CD4-positive, alpha-beta T cell treated with Interferon gamma for 1 hour (primary cell): ENCODE measurements around the gene ECSIT.
"Not testable (repeated sequence)": the region's sequence is repeated elsewhere in the genome, so short reads cannot be mapped to it uniquely, and the experiment has no call there.

ENCODE experiments used
- DNase-seq: peaks from one replicate; pipeline ENCODE4 v3.0.0-alpha.2; 2020

The ECSIT gene, protein sequence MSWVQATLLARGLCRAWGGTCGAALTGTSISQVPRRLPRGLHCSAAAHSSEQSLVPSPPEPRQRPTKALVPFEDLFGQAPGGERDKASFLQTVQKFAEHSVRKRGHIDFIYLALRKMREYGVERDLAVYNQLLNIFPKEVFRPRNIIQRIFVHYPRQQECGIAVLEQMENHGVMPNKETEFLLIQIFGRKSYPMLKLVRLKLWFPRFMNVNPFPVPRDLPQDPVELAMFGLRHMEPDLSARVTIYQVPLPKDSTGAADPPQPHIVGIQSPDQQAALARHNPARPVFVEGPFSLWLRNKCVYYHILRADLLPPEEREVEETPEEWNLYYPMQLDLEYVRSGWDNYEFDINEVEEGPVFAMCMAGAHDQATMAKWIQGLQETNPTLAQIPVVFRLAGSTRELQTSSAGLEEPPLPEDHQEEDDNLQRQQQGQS

DNA sequence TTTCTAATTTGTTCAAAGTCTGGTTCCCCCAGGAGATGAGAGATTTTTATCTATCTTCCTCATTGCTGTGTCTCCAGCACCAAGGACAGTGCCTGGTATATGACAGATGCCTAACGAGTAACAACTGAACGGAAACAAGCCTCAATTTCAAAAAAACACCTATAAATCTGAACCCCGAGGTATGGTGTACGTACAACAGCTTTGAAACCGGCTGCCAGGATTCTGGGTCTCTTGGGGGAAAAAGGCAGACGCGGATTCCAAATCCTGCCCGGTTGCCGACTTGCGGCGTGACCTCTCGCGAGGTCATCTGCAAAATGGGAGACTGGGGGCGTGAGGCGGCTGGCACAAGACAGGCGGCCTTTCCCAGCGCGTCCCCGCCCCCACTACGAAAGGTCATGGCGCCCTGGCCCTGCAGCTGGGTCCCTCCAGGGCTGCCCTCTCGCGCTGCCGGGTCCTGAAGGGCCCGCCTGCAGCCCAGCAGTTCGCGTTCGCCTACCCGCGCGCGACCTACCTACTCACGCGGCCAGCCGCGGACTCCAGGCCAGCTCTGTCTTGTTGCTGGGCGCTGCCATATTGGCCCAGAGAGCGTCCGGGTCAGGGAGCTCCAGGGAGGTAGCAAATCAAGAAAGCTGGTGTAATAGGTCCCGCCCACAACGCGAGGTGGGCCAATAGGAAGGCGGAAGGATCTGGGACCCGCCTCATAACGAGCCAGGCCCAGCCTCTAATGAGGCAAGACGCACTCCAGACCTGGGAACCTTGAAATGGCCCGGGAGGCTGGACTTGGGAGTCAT is at the start of gene ECSIT:
ECSIT (minus strand) TSS at position 584 of the 791 bp plus-strand sequence. CDS start 9,964 bp downstream, outside the sequence.
- peak; percentile 94 for DNase-seq

DNA sequence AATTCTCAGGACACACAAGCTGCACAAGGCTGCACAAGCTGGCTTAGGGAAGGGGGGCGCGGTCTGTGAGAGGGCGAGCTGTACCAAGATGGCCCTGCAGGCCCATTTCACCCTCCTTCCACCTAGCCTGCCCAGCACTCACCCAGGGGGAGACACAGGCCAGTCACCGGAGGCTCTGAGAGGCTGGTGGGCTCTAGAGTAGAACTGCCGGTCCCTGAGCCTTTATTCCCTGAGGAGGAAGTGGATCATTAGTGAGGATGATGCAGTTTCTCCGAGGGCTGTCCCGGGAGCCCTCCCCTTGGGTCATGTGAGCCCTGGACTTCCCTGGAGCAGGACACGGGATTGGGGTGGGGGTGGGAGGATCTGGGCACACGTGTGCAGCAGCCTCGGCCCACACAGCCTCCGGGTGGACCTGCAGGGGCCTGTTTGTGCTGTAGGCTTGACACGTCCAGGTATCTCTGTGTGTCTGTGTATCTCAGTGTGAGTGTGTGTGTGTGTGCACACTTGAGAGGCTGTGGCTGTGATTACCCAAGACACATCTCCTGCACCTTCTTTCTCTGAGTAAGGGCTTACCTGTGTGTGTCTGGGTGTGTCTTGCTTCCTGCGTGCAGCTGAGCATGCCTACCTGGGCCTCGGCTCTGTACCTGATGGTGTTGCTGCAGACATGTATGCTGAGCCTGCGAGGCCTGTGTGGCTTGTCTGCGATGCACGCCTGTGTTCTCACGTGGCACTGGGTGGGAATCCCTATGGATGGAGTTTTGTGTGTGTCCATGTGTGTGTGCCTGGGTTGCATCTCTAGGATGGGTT is 48.7 kb upstream of the ECSIT start, which contains the start of gene ACP5:
ACP5 (minus strand) TSS at position 195 of the 807 bp plus-strand sequence. CDS start 328 bp downstream, outside the sequence.
- DNase-seq: no peak

DNA sequence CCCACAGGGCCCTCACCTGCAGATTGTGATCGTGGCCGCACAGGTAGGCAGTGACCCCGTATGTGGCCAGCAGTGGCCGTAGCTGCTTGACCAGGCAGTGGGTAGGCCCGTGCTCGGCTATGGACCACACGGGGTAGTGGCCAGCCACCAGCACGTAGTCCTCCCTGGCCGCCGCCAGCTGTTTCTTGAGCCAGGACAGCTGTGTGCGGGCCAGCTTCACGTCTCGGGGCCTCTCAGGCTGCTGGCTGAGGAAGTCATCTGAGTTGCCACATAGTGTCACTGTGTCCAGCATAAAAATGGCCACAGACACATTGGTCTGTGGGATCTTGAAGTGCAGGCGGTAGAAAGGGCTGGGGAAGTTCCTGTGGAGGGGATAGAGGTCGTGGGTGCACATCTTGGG is 47.3 kb upstream of the ECSIT start:
- DNase-seq: no peak

DNA sequence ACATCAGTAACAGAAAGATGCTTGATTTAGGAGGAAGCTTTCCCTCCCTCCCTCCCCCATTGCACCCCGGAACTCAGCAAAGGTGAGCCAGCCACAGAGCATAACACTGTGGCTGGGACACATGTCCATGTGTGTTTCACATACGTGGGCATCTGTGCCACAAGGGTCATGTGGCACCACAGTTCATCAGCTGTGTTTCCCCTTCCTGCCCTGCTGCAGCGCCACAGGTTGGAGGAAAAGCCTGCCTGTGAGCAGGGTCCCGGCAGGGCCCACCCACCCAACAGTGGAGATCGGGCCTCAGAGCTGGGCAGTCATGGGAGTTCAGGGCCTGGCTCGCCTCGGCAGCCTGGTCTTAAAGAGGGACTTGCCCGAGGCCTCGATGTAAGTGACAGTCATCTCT is 45.8 kb upstream of the ECSIT start:
- no peak for DNase-seq

DNA sequence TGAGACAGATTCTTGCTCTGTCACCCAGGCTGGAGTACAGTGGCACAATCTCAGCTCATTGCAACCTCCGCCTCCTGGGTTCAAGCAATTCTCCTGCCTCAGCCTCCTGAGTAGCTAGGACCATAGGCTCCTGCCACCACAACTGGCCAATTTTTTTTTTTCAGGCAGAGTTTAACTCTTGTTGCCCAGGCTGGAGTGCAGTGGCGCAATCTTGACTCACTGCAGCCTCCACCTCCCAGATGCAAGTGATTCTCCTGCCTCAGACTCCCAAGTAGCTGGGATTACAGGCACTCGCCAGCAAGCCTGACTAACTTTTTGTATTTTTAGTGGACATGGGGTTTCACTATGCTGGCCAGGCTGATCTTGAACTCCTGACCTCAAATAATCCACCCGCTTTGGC is 44.8 kb upstream of the ECSIT start:
- not testable (repeated sequence) for DNase-seq

DNA sequence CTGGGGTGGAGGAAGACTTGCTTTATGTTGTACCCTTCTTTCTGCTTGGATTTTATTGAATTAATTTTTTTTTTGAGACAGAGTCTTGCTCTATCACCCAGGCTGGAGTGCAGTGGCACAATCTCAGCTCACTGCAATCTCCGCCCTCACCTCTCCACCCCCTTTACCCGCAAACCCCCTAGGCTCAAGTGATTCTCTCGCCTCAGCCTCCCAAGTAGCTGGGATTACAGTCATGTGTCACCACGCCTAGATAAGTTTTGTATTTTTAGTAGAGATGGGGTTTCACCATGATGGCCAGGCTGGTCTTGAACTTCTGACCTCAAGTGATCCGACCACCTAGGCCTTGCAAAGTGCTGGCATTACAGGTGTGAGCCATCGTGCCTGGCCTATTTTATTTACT is 44.4 kb upstream of the ECSIT start:
- DNase-seq: not testable (repeated sequence)

DNA sequence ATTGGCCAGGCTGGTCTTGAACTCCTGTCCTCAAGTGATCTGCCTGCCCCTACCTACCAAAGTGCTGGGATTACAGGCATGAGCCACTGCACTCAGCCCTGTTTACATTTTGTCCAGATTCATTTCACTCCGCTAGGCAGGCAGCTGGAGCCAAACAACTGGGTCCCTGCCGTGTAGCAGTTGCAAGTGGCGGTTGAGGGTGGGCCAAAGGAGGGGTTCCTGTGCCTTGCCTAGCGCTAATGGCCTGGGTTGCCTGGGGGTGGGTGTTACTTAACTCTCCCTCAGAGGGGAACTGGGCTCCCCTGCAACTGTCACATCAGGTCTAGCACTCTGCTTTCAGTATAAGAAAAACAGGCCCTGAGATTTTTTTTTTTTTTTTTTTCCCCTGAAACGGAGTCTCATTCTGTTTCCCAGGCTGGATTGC is 41.1 kb upstream of the ECSIT start:
- no peak for DNase-seq

DNA sequence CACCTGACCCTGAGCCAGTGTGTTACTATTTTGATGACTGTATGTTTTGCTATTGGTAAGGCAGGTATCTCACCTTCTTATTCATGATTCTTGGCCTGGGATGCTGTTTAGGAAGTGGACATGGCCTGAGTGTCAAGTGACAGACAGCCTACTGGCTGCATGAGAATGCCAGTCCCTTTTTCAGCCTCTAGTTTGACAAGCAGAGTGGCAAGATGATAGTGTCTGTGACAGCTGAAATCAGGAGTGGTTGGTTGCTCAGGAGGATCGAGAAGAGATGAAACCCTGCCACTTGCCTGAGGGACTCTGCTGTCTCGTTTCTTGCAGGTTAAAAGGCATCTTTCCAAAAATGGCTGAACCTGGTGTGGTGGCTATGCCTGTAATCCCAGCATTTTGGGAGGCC is 37.2 kb upstream of the ECSIT start:
- DNase-seq: no peak

DNA sequence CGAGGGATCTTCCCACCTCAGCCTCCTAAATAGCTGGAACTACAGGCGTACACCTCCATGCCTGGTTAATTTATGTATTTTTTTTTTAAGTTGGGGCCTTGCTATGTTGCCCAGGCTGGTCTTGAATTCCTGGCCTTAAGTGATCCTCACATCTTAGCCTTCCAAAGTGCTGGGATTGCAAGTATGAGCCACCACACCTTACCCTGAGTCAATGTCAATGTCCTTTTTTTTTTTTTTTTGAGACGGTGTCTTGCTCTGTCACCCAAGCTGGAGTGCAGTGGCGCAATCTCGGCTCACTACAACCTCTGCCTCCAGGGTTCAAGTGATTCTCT is 36.7 kb upstream of the ECSIT start:
- not testable (repeated sequence) for DNase-seq

DNA sequence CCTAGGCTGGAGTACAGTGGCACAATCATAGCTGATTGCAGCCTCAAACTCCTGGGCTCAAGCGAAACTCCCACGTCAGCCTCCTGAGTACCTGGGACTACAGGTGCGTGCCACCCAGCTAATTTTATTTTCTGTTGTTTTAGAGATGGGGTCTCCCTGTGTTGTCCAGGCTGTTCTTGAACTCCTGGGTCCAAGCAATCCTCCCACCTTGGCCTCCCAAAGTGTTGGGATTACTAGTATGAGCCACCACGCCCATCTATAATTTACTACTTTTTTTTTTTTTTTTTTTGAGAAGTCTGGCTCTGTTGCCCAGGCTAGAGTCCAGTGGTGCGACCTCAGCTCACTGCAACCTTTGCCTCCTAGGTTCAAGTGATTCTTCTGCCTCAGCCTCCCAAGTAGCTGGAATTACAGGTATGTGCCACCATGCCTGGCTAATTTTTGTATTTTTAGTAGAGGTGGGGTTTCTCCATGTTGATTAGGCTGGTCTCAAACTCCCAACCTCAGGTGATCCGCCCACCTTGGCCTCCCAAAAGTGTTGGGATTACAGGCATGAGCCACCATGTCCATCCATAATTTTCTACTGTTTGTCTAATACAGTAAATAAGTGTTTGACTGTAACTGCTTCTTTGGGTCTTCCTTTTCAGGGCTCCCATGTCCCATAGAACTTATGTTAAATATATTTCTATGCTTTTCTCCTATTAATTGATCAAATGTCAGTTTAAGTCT is 35.3 kb upstream of the ECSIT start:
- DNase-seq: not testable (repeated sequence)

DNA sequence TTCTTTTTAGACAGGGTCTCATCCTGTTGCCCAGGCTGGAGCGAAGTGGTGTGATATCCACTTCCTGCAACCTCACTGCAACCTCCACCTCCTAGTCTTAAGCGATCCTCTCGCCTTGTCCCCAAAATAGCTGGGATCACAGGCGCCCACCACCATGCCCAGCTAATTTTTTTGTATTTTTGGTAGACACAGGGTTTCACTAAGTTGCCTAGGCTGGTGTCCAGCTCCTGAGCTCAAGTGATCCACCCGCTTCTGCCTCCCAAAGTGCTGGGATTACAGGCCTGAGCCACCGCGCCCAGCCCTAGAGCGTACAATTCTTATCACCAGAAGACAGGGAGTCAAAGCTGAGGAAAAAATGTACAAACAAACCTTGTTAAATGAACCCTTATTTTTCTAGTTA is 34.6 kb upstream of the ECSIT start:
- no peak for DNase-seq

DNA sequence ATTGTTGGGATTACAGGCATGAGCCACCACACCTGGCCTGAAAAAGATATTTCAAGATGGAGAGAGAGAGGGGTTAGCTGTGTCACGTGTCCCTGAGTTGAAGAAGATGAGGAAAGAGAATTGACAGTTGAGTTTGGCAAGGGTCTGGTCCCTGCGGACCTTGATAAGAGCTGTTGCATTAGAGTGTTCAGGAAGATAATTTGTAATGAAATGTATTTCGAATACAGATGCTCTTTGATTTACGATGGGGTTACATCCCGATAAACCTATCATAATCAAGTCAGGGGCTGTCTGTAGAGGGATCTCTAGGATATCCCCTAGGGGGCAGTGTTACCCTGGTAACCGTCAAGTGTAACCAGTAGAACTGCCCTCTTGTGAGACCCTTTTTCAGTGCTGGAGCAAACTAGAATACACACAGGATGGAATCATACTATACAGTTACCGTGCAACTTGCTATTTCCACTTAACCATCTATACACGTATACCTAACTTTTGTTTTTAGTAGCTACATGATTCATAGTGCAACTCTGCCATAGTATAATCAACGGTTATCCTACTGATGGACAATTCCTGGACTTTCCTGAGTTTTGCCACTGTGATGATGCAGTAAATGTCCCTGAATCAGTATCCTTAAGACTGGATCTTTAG is 31.6 kb upstream of the ECSIT start:
- peak; percentile 69 for DNase-seq

DNA sequence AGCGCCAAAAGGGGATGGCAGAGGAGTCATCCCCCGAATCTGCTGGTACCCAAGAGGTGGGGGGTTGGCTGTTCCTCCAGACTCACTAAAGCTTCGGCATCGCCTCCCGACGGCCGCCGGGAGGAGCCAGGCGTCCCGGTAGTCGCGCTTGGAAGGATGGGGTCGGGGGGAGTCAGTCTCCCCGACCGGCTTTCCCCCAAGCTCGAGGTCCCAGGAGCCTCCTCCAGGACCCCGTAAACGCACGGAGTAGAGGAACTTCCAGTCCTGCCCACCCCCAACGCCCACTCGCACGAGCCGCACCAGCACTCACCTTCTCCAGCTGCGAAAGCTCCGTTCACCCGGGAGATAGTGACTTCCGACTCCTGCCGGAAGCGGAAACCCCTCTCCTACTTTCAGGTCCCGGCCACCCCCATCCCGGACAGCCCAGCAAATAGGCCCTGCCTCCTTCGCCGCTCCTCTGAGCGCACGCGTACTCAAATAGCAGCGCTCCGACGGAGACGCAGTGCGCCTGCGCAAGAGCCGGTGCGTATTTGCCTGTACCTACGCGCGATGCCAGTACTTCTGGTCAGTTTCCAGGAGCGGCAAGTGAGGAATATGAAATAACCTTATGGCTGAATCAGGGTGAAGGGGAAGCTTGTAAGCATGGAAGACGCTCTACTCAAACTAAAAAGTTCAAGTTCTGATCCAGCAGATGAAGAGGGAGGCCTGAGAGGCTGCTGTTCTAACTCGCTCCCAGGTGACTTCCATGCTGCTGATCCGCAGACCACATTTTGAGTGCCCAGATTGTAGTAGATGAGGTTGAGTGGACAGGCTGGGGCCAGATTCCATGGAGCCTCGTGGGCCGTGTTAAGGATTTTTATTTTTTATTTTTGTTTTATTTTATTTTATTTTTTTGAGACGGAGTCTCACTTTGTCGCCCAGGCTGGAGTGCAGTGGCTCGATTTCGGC is 30.2 kb upstream of the ECSIT start, which contains the start of gene ELOF1:
ELOF1 (minus strand) TSS at position 350 of the 948 bp plus-strand sequence. CDS start 4,883 bp downstream, outside the sequence.
- DNase-seq: peak; percentile 98

DNA sequence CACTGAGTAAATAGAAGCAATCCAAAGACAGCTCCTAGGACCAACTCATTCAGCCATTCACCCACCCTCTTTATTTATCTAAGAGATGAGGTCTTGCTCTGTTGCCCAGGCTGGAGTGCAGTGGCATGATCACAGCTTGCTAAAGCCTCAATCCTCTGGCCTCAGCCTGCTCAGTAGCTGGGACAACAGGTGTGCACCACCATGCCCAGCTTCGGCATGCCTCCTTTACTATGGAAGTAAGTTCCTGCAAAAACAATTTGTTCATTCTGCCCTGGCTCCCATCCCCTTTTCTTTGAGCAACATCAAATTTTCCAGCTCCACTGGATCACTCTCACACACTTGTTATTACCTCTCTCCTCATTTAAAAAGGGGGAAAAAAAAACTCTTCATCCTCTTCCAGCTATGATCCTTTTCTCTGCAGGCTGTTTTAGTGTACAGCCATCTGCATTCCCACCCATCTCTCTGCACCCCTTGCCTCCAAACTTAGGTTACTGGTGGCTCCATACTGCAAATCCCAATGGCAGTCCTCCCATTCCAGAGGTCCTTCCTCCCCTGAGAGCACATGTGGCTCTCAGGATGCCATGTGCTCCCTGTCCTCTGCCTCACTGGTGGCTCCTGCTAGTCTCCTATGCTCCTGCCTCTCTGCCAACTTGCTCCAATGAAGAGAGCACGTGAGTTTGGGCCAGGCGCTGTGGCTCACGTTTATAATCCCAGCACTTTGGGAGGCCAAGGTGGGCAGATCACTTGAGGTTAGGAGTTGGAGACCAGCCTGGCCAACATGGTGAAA is 27.9 kb upstream of the ECSIT start:
- DNase-seq: no peak

DNA sequence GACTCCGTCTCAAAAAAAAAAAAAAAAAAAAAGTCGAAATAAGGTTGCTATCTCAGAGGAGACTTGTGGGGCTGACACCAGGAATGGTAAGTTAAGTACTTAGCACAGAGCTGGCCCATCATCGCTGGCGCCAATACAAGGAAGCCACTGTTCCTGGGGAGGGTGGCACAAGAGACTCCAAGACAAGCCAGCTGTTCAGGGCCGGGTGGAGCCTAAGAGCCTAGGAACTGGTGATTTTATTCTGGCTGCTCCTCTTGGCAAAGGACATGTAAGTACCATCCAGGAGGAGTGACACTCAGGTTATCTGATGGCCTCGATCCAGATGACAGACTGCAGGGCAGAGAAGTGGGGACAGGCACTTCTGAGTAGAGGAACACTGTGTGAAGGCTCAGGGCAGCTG is 26.3 kb upstream of the ECSIT start:
- DNase-seq: no peak

DNA sequence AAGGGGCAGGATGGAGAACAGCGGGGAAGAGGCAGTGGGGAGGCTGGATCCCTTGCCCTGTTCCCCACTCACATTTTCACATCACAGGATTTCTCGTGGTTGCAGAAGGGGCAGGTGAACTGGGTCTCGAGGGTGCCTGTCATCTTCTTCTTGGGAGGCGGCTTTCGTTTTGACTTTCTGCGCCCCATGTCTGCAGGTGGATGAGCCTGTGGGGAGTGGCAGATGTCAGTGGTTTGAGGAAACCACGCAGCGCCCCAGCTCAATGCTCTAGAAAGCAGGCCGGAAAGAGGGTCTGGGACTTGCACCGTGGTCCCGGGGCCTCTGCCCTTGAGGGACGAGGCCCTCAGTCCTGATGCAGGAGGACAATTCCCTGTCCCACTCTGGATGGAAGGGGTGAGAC is 25.2 kb upstream of the ECSIT start:
- DNase-seq: no peak

DNA sequence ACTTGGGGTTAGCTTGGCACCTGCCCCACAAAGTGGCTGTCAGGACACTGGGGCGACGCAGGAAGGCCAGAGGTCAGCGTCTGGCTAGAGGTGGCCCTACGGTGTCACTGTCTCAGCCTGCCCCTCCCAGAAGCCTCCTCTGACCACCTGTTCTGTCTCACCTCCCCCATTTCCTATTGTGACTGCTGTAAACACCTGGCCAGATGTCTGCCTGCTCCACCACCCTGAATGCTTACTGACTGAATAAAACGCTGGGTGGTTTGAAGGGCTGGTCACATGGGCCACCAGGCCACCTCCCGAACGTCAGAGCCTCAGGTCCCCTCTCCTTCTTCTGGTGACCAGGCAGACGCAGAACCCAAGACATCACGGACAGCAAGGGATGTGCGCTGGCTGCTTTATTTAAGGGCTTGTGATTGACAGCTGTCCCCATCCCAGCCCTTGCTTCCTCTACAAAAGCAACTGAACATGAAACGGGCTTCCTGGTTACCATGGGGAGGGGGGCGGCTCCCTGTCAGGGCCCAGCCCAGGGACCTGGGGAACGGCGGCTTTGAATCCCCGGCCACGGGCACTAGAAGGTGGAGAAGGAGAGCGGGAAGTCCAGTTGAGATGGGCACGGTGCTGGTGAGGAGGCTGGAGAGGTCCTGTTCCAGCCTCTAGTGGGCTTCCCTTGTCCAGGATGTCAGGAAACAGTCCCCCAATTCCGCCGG is 23.9 kb upstream of the ECSIT start:
- DNase-seq: no peak

DNA sequence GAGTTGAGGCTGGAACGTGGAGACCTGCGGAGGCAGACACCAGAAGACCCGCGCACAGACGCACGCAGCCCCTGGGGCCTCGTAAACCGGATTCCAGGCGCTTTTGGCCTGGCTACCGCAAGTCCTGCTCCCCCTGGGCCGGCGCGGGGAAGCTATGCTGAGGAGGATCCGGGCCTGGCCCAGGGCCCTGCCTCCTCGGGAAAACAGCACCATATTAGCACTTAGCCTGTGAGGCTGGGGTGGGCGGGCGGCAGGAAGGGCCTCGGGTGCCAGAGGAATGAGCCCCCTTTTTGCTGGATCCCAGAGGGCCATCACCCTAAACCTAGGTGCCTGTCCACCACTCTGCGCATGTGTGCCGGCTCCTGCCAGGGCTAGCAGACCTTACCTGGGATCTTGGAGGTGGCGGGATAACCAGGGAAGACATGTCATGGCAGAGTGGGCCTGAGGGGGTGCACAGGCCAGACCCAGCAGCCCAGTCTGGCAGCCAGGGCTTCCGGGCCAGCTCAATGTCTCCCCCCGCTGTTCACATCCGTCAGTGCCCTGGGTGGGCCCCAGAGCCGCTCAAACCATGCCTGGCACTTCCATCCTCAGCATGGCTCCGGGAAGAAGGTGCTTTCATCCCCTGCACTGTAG is 22.8 kb upstream of the ECSIT start:
- DNase-seq: no peak

DNA sequence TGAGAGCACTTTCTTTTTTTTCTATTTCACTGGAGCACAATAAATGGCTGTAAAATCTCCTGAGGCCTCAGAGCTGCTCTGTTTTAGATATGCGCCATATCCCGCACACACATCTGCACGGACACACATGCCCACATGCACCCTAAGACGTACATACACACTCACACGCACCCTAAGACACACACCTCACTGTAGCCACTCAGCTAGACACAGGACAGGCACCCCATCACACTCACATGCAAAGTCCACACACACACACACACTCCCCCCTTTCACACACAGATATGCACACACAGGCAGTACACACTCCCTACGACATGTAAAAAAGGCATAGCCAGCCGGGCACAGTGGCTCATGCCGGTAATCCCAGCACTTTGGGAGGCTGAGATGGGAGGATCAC is 21.3 kb upstream of the ECSIT start:
- DNase-seq: no peak
